NCI-H2029 (cell line): ENCODE data around the gene TBX2.

Experiments
- DNase-seq: peaks from one replicate; lab custom pipeline; 2025; lab: John Stamatoyannopoulos, UW

The TBX2 gene

GRCh38 chr17:61387511-61388305 is 11.9 kb upstream of the TBX2 start:
- DNase-seq: no peak

DNA sequence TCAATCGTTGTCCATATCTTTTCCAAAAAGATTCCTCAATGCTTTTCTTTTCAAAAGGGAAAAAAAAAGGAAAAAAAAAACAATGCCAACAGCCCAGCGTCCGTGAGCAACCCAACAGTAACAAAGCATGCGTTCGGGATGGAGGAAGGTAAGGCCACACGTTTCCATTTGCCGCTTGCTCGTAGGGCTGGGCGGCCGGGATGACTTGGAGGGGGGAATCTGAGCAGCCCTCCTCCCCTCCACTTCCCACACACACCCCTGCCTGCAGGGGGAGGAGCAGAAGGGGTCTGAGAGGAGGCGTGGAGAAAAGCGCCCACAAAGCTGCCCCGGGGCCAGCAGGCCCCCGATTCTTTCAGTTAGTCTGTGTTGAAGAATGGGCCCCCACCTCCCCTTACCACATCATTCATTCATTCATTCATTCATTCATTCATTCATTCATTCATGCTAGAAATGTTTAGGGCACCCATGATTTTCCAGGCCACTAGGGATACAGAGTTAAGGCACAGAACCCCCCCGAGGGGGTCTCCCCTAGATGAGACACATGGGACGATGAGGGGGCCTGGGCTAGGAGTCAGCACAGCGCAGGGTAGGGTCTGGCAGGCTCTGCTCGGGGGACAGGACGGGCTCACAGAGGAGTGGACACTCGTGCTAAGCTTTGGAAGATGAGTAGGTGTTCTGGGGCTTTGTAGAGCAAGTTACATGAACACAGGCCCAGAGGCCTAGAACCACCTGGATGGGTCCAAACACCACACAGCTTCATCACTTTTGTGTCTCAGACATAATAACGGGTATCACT is 10.9 kb upstream of the TBX2 start:
- DNase-seq: no peak

DNA sequence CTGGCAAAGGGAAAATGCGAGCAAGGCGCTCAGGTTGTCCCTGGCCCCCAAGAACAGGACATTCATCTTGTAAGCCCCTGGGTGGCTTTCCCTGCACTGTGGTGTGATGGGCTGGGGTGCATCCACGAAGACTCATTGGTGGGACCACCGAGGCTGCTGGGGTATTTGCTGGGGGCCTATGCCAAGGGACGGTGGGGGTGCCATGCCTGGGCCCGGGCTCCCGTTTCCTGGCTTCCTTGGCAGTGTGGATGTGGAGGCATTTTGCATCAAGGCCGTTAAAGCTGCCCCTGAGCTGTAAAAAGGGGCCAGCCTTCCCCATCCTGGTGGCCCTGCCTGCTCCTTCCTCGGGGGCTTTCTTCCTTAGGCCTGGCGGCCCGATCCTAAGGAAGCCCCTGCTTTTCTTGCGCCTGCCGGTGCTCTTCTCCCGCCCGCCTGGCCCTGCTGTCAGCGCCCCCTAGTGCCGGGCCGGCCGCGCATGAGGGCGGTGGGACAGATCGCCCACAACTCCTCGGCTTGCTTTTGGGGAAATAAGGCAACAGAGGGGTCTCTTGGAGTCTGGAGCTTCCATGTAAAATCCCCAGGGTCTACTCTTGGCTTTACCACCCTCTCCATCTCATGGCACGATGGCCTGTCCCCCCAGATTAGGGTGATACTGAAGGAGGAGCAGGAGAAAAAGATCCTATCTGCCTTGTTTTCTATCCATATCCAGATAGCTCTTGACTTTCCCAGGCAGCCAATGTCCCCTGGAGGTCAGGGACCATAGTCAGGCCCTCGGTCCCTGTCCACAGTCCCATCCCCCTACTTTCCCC is 9.8 kb upstream of the TBX2 start:
- no peak for DNase-seq

GRCh38 chr17:61390479-61390791 is 9.2 kb upstream of the TBX2 start:
- no peak for DNase-seq

GRCh38 chr17:61391595-61392291 is 7.9 kb upstream of the TBX2 start:
- DNase-seq: no peak

- DNase-seq: no peak
These were observed 7.0 kb upstream of the TBX2 start for GRCh38 chr17:61392679-61393078.

GRCh38 chr17:61393550-61393903 is 6.1 kb upstream of the TBX2 start:
- no peak for DNase-seq

GRCh38 chr17:61393904-61394629 is 5.6 kb upstream of the TBX2 start:
- no peak for DNase-seq

DNA sequence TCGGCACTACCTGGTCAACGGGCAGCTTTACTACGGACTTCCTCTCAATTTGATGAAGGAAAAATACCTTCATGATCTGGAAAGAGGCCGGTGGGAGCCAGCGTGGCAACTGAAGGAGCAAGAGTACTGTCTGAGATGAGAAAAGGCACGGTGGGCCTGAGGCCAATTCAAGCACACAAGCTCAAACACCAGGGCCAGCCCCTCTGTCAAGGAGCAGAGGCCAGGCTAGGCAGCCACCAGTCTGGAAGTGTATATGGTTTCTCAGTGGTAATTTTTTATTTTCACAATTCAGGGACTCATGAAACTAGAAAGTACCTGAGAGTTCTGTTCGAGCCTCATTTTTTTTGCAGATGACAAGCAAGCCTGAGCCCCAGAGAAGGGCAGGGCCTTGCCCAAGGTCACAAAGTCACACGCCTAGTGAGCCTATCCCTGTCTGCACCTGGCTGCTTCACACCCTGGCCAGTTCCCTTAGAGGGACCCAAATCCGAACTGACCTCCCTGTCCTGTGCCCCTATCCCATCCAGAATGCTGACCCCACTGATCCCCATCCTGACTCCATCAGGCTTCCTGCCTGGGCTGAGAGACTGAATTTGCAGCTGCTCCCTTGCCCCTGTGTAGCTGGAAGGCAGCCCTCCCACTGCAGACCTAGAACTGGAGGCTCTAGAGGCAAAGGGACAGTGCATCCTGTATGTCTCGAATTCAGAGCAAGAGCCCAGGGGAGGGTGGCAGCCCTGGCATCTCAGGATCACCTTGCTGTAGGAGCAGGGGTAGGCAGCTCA is 4.8 kb upstream of the TBX2 start:
- no peak for DNase-seq

GRCh38 chr17:61395409-61395982 is 4.1 kb upstream of the TBX2 start:
- DNase-seq: no peak

GRCh38 chr17:61395983-61396585 is 3.6 kb upstream of the TBX2 start:
- no peak for DNase-seq

- DNase-seq: no peak
These were observed 3.0 kb upstream of the TBX2 start for GRCh38 chr17:61396586-61397085.

- no peak for DNase-seq
These were observed 2.4 kb upstream of the TBX2 start for GRCh38 chr17:61397086-61397842.

DNA sequence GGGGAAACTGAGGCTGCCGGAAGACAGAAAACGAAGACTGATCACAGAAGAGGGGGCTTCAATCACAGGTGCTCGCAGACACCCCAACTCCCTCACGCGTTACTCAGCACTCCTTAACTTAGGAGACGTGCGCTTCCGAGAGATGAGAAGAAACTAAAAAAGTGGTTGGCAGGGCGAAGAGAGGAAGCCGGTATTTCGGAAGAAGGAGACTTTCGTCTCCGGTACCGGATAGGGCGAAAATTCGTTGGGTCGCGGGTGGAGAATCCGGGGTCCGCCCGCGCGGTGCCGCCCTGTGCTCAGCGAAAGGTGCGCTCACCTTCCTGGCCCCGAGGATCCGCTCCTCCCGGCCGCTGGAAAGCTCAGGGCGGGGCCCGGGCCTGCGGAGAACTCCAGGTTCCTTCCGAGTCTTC is 917 bp upstream of the TBX2 start:
- no peak for DNase-seq

- no peak for DNase-seq
These were observed 548 bp downstream of the TBX2 start for GRCh38 chr17:61400066-61400716.

GRCh38 chr17:61400717-61401388 is 1.2 kb downstream of the TBX2 start:
- no peak for DNase-seq

GRCh38 chr17:61401389-61402072 is 1.9 kb downstream of the TBX2 start:
- DNase-seq: no peak
